Transverse colon (tissue), 4 donors: Measurements from ENCODE around the gene PIWIL4.

Experiments used
- POLR2A ChIP-seq: fragments of 450-650 bp; IDR thresholded peaks from one replicate; pipeline ENCODE4 v1.6.1; 2016; ENCODE audit warnings: antibody characterized with exemption, mild to moderate bottlenecking, moderate library complexity
- POLR2AphosphoS5 ChIP-seq, 3 donors: sonication (generic); formaldehyde crosslinking; IDR thresholded peaks; one replicate each; pipeline ENCODE4 v1.6.1; 2016; ENCODE audit warnings: antibody characterized with exemption in 3 of 3
- TF ChIP-seq, protein P1 (sequence below), 5 experiments: fragments of 200-600 bp in 3 of 5; fragments of 450-650 bp in 2 of 5; sonication (generic) in 3 of 5; IDR thresholded peaks; 1 replicate in 2 of 5; 2 replicates in 3 of 5; pipeline ENCODE4 v1.5.1; 2016 to 2017; ENCODE audit warnings: antibody characterized with exemption in 5 of 5, inconsistent platforms in 3 of 5, mild to moderate bottlenecking in 2 of 5, moderate library complexity in 1 of 5

DNA sequence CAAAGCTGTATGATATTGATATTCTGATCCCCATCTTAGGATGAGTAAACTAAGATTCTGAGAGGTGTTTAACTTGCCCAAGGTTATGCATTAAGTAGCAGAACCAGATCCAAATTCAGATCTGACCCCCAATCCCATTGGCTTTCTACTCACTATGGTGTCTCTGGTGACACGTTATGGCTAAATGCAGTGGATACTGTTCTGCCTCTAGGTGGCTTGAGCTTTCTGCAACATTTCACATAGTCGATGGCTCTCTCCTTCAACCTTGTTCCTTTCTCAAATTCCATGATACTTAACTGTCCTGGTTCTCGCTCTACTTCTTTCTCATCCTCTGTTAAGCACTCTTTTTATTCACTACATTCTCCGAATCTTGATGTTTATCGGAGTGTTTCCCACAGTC is 45.5 kb upstream of the PIWIL4 start:
- TF ChIP-seq, protein P1, sequence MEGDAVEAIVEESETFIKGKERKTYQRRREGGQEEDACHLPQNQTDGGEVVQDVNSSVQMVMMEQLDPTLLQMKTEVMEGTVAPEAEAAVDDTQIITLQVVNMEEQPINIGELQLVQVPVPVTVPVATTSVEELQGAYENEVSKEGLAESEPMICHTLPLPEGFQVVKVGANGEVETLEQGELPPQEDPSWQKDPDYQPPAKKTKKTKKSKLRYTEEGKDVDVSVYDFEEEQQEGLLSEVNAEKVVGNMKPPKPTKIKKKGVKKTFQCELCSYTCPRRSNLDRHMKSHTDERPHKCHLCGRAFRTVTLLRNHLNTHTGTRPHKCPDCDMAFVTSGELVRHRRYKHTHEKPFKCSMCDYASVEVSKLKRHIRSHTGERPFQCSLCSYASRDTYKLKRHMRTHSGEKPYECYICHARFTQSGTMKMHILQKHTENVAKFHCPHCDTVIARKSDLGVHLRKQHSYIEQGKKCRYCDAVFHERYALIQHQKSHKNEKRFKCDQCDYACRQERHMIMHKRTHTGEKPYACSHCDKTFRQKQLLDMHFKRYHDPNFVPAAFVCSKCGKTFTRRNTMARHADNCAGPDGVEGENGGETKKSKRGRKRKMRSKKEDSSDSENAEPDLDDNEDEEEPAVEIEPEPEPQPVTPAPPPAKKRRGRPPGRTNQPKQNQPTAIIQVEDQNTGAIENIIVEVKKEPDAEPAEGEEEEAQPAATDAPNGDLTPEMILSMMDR (IDR thresholded peaks at IDR 0.05), result peak; percentile 21 to 62 (median 42)
- TF ChIP-seq POLR2AphosphoS5 (IDR thresholded peaks at IDR 0.05) (no peak), POLR2A (no peak)
